ENCODE results near the gene SPRYD3.

The SPRYD3 gene

GRCh38 chr12:53077030-53077429, 2.2 kb downstream of the SPRYD3 start:
- no peak for DNase-seq (ENCODE audit: low read depth)

- no peak for DNase-seq (ENCODE audit: low read depth)
Measured at GRCh38 chr12:53076461-53076860, 2.7 kb downstream of the SPRYD3 start.

- DNase-seq (ENCODE audit: low read depth): no peak
Measured at GRCh38 chr12:53074999-53075370, 4.2 kb downstream of the SPRYD3 start.

GRCh38 chr12:53074283-53074998, 4.7 kb downstream of the SPRYD3 start:
- DNase-seq (ENCODE audit: low read depth): no peak

GRCh38 chr12:53073881-53074280, 5.3 kb downstream of the SPRYD3 start:
- no peak for DNase-seq (ENCODE audit: low read depth)

- DNase-seq (ENCODE audit: low read depth): no peak
Measured at GRCh38 chr12:53071591-53072551, 7.3 kb downstream of the SPRYD3 start.

GRCh38 chr12:53070877-53071492, 8.2 kb downstream of the SPRYD3 start:
- DNase-seq (ENCODE audit: low read depth): no peak

GRCh38 chr12:53069621-53070410, 9.4 kb downstream of the SPRYD3 start:
- DNase-seq (ENCODE audit: low read depth): no peak

GRCh38 chr12:53068811-53069585, 10.2 kb downstream of the SPRYD3 start:
- DNase-seq (ENCODE audit: low read depth): no peak

GRCh38 chr12:53067993-53068770, 11.0 kb downstream of the SPRYD3 start:
- DNase-seq (ENCODE audit: low read depth): no peak

GRCh38 chr12:53067074-53067992, 11.9 kb downstream of the SPRYD3 start:
- no peak for DNase-seq (ENCODE audit: low read depth)

GRCh38 chr12:53065975-53066931, 12.9 kb downstream of the SPRYD3 start:
- DNase-seq (ENCODE audit: low read depth): peak; percentile 39

GRCh38 chr12:53065470-53065869, 13.7 kb downstream of the SPRYD3 start:
- DNase-seq (ENCODE audit: low read depth): no peak

- no peak for DNase-seq (ENCODE audit: low read depth)
Measured at GRCh38 chr12:53064613-53065436, 14.4 kb downstream of the SPRYD3 start.

- DNase-seq (ENCODE audit: low read depth): no peak
Measured at GRCh38 chr12:53063708-53064612, 15.2 kb downstream of the SPRYD3 start.
